ENCODE results near the gene MDC1.
"Not testable (repeated sequence)": the region's sequence is repeated elsewhere in the genome, so short reads cannot be mapped to it uniquely, and the experiment has no call there.

Gene MDC1, protein sequence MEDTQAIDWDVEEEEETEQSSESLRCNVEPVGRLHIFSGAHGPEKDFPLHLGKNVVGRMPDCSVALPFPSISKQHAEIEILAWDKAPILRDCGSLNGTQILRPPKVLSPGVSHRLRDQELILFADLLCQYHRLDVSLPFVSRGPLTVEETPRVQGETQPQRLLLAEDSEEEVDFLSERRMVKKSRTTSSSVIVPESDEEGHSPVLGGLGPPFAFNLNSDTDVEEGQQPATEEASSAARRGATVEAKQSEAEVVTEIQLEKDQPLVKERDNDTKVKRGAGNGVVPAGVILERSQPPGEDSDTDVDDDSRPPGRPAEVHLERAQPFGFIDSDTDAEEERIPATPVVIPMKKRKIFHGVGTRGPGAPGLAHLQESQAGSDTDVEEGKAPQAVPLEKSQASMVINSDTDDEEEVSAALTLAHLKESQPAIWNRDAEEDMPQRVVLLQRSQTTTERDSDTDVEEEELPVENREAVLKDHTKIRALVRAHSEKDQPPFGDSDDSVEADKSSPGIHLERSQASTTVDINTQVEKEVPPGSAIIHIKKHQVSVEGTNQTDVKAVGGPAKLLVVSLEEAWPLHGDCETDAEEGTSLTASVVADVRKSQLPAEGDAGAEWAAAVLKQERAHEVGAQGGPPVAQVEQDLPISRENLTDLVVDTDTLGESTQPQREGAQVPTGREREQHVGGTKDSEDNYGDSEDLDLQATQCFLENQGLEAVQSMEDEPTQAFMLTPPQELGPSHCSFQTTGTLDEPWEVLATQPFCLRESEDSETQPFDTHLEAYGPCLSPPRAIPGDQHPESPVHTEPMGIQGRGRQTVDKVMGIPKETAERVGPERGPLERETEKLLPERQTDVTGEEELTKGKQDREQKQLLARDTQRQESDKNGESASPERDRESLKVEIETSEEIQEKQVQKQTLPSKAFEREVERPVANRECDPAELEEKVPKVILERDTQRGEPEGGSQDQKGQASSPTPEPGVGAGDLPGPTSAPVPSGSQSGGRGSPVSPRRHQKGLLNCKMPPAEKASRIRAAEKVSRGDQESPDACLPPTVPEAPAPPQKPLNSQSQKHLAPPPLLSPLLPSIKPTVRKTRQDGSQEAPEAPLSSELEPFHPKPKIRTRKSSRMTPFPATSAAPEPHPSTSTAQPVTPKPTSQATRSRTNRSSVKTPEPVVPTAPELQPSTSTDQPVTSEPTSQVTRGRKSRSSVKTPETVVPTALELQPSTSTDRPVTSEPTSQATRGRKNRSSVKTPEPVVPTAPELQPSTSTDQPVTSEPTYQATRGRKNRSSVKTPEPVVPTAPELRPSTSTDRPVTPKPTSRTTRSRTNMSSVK (N-terminal part only)

GRCh38 chr6:30717129-30717844, at the start of gene MDC1:
MDC1 (minus strand) TSS chr6:30717281; CDS start chr6:30715175, 2,106 bp downstream.
- intact Hi-C loops (cut with DNase I), result loop anchor here (2.0 kb wide), 2 partner anchors 26 to 34 kb away; partner anchors contain the start of gene NRM
- DNase-seq, result peak; percentile 96 to 100 (median 100)

DNA sequence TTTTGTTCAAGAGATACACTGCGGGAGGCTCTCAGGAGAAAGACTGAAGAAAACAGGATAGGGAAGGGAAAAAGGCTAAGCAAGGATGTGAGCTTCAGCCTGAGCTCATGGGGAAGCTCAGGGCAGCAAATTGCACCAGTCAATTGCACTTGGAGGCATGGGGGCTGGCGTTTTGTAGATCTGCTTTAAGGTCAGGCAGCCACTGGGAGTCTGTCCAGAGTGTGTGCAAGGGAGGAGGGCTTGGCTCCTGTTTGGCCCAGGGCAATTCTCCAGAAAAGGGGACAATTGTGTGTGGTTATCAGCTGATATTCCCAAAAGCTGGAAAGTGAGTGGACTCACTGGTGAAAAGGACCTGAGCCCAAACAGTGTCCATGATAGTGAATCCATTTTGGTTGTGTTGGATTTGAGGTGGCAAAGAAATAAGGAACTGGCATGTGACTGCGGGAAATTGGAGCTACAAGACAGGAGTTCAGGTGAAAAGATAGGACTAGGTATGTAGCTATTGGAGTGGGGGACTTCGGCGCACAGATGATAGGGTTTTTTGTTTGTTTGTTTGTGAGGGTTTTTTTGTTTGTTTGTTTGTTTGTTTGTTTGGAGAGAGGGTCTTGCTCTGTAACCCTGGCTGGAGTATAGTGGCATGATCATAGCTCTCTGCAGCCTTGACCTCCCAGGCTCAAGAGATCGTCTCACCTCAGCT, 49.5 kb upstream of the MDC1 start:
- DNase-seq, result no peak
- intact Hi-C loops (cut with DNase I), result no loop called here

DNA sequence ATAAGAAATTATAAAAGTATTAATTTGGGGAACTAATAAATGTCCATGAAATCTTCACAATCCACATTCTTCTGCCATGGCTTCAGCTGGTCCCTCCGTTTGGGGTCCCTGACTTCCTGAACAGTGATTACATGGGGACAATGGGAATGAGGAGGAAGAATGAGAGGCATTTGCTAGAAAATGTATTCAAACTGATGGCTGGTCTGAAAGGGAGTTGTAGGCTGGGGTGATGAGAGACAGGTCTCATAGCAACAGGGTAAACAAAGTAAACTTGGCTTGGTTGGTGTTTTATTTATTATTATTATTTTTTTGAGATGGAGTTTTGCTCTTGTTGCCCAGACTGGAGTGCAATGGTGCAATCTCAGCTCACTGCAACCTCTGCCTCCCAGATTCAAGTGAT, 48.4 kb upstream of the MDC1 start:
- intact Hi-C loops (cut with DNase I); DNase-seq: not testable (repeated sequence)

- DNase-seq; intact Hi-C loops (cut with DNase I): not testable (repeated sequence)
These were observed 47.5 kb upstream of the MDC1 start for GRCh38 chr6:30764490-30765043.

DNA sequence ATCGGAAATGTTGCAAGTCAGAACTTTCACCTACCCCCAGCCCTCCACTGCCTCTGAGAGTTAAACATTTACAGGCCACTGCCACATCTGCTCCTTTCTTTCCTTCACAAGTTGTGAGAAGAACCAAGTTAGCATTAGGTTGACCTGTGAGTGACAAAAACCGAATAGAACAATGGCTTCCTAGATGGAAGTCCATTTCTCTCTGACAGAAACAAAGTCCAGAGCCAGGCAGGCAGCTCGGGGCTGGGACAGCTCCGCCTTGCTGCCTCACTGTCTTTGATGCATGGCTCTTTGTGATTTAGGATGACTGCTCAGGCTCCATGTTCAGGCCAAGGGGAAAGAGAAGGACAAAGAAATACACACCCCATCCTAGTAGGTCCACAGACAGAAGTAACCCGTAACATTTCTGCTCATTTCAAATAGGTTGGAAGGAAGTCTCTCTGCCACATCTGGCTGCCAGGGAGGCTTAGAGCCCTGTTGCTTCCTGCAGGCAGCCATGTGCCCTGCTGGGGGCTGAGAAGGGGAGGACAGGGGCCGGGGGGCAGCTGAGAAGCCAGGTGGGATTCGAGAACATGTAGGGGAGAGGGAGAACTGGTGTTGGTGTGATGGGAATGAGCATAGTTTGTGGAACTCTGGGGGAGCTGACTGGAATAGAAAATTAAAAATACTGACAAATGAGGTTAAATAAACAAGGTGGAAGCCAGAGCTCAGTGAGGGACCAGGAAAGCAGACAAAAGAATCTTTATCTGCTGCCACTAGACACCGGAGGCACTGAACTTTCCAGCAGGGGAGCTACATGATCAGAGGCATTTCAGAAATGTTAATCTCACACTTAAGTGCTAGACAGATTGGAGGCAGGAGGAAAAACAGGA, 46.8 kb upstream of the MDC1 start:
- DNase-seq, result peak in 4 of 42 donors; percentile 7 to 49 (median 20)
- intact Hi-C loops (cut with DNase I), result no loop called here

GRCh38 chr6:30763155-30763617, 46.1 kb upstream of the MDC1 start:
- DNase-seq, result no peak
- intact Hi-C loops (cut with DNase I), result no loop called here

- intact Hi-C loops (cut with DNase I), result no loop called here
- DNase-seq, result no peak
These were observed 44.8 kb upstream of the MDC1 start for GRCh38 chr6:30761791-30762429.

- no peak for DNase-seq
- intact Hi-C loops (cut with DNase I), result no loop called here
These were observed 43.5 kb upstream of the MDC1 start for GRCh38 chr6:30760549-30760948.

GRCh38 chr6:30759575-30760239, 42.6 kb upstream of the MDC1 start:
- intact Hi-C loops (cut with DNase I), result no loop called here
- no peak for DNase-seq

DNA sequence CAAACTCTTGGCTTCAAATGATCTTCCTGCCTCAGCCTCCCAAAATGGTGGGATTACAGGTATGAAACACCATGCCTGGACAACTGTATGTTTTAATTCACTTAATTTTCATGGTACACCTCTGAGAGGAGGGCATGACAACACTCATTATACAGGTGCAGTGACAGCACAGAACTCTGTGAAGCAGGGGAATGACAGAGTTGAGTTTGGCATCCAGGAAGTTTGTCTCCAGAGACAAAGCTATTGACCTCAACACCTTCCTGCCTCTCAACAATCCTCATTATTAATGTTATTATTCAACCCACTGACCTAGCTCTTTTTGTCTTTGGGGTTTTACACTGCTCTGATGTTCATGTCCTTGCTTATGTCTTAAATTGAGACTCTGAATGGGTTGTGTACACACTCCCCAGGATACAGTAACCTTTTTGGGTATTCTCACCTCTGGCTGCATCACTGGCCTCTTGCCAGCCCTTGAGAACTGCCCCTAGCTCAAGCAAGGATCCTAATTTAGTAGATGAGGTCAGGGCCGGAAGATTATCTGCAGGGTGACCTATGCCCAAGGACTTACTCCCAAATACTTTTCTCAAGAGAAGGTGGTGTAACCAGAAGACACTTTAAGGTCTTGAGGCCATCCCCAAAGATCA, 40.3 kb upstream of the MDC1 start:
- intact Hi-C loops (cut with DNase I), result no loop called here
- DNase-seq, result no peak

DNA sequence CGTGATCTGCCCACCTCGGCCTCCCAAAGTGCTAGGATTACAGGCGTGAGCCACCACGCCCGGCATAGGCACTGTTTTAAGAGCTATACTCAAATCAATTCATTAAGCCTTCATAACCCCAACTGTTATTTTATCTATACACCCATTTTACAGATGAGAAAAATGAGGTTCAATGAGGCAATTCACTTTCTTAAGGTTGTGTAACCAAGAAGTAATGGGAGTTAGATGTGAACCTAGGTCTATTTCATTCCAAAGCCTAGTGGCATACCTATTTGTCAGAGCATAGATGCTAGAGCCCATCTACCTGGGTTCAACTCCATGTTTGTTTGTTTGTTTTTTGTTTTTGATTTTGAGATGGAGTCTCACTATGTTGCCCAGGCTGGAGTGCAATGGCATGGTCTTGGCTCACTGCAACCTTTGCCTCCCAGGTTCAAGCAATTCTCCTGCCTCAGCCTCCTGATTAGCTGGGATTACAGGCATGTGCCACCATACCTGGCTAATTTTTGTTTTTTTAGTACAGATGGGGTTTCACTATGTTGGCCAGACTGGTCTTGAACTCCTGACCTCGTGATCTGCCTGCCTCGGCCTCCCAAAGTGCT, 39.4 kb upstream of the MDC1 start:
- DNase-seq; intact Hi-C loops (cut with DNase I): not testable (repeated sequence)

GRCh38 chr6:30754631-30755030, 37.5 kb upstream of the MDC1 start:
- no peak for DNase-seq
- intact Hi-C loops (cut with DNase I), result no loop called here

- intact Hi-C loops (cut with DNase I), result no loop called here
- peak in 38 of 42 donors; percentile 6 to 81 (median 39) for DNase-seq
These were observed 35.3 kb upstream of the MDC1 start for GRCh38 chr6:30752157-30752927.

DNA sequence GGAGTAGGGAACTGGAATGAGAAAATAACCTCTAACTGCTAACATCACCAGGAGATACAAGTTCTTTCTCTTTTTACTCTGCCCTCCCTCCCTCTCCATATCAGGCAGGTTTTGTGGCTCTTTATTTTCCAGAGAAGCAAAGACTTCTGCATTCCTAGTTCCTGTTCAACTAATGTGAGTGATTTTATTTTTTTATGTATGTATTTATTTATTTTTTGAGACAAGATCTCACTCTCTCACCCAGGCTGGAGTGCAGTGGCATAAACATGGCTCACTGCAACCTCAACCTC, 33.2 kb upstream of the MDC1 start:
- no peak for DNase-seq

More for the DNA sequence above, 33.2 kb upstream of the MDC1 start:
- intact Hi-C loops (cut with DNase I), result no loop called here
